ENCODE results near the gene TNRC6B.
A peak's percentile ranks its signal among the peaks of the same experiment; 100 is the strongest.

Gene TNRC6B

GRCh38 chr22:40326905-40327735 is 149.4 kb downstream of the TNRC6B start:
- DNase-seq (ENCODE audit: low read depth, low spot score), result no peak

GRCh38 chr22:40328546-40329456 is 151.1 kb downstream of the TNRC6B start:
- no peak for DNase-seq (ENCODE audit: low read depth, low spot score)

- DNase-seq (ENCODE audit: low read depth, low spot score), result no peak
Observed at GRCh38 chr22:40329466-40329865, 151.7 kb downstream of the TNRC6B start.

GRCh38 chr22:40330086-40330485 is 152.4 kb downstream of the TNRC6B start:
- no peak for DNase-seq (ENCODE audit: low read depth, low spot score)

GRCh38 chr22:40330615-40331014 is 152.9 kb downstream of the TNRC6B start:
- no peak for DNase-seq (ENCODE audit: low read depth, low spot score)

- DNase-seq (ENCODE audit: low read depth, low spot score), result no peak
Observed at GRCh38 chr22:40331706-40332105, 154.0 kb downstream of the TNRC6B start.

GRCh38 chr22:40332319-40332781 is 154.6 kb downstream of the TNRC6B start:
- DNase-seq (ENCODE audit: low read depth, low spot score), result no peak

- DNase-seq (ENCODE audit: low read depth, low spot score), result no peak
Observed at GRCh38 chr22:40334060-40334459, 156.3 kb downstream of the TNRC6B start.

GRCh38 chr22:40334899-40335298 is 157.2 kb downstream of the TNRC6B start:
- no peak for DNase-seq (ENCODE audit: low read depth, low spot score)

GRCh38 chr22:40335358-40335757 is 157.6 kb downstream of the TNRC6B start:
- no peak for DNase-seq (ENCODE audit: low read depth, low spot score)

GRCh38 chr22:40340044-40340443 is 162.3 kb downstream of the TNRC6B start:
- DNase-seq (ENCODE audit: low read depth, low spot score), result no peak

GRCh38 chr22:40341604-40342003 is 163.9 kb downstream of the TNRC6B start:
- no peak for DNase-seq (ENCODE audit: low read depth, low spot score)

GRCh38 chr22:40342521-40342920 is 164.8 kb downstream of the TNRC6B start:
- DNase-seq (ENCODE audit: low read depth, low spot score), result no peak

- peak; percentile 19 for DNase-seq (ENCODE audit: low read depth, low spot score)
Observed at GRCh38 chr22:40345271-40345670, 167.5 kb downstream of the TNRC6B start.

- DNase-seq (ENCODE audit: low read depth, low spot score), result no peak
Observed at GRCh38 chr22:40345815-40346184, 168.1 kb downstream of the TNRC6B start.

GRCh38 chr22:40346185-40347118 is 168.7 kb downstream of the TNRC6B start, which contains the start of gene ADSL:
TSS of gene ADSL (plus strand) at chr22:40346500. CDS start at chr22:40346559, 59 bp downstream.
- DNase-seq (ENCODE audit: low read depth, low spot score), result peak; percentile 94

- no peak for DNase-seq (ENCODE audit: low read depth, low spot score)
Observed at GRCh38 chr22:40347300-40347699, 169.6 kb downstream of the TNRC6B start.

- peak; percentile 49 for DNase-seq (ENCODE audit: low read depth, low spot score)
Observed at GRCh38 chr22:40348025-40348658, 170.4 kb downstream of the TNRC6B start.

GRCh38 chr22:40352763-40353162 is 175.0 kb downstream of the TNRC6B start:
- no peak for DNase-seq (ENCODE audit: low read depth, low spot score)

- no peak for DNase-seq (ENCODE audit: low read depth, low spot score)
Observed at GRCh38 chr22:40361100-40361499, 183.4 kb downstream of the TNRC6B start.

GRCh38 chr22:40363059-40363458 is 185.3 kb downstream of the TNRC6B start:
- DNase-seq (ENCODE audit: low read depth, low spot score), result no peak

Measured in ELF-1 (cell line).